ENCODE measurements around the gene DOC2B.
"Not testable (repeated sequence)": the region's sequence is repeated elsewhere in the genome, so short reads cannot be mapped to it uniquely, and the experiment has no call there.

- TF ChIP-seq CTCF, POLR2A (IDR thresholded peaks at IDR 0.05): not testable (repeated sequence)
Observed at GRCh38 chr17:136531-136930, 44.9 kb downstream of the DOC2B start.

Measured in lower leg skin (tissue), 3 donors.